RPMI7951 (cell line): ENCODE results near the gene ZNF814. TPM values are rescaled to one million over a fixed set of nuclear protein-coding genes. Genes with fewer than 3 reads are reported as not detected.
"Not testable (repeated sequence)": the region's sequence is repeated elsewhere in the genome, so short reads cannot be mapped to it uniquely, and the experiment has no call there.

Experiments used
- DNase-seq: peaks from one replicate; pipeline ENCODE4 v3.0.0-alpha.2; 2012; ENCODE audit warnings: low read depth
- total RNA-seq: library from RNA; depleted of rRNA; stranded (reverse); fragments of >200 nt; shearing (Covaris generic); gene quantifications from 2 replicates; pipeline ENCODE4 v1.2.3, GENCODE V29; 2014; rRNA removed

Gene ZNF814
- total RNA-seq, 1 experiment from 2014 or later = 0.60 TPM

- DNase-seq = no peak
These were observed 72.2 kb downstream of the ZNF814 start for GRCh38 chr19:57816652-57817051.

- DNase-seq = no peak
These were observed 73.4 kb downstream of the ZNF814 start for GRCh38 chr19:57815247-57816075.

GRCh38 chr19:57814505-57815246, 74.2 kb downstream of the ZNF814 start, which contains the start of gene ZNF552:
ZNF552 (minus strand) TSS chr19:57814913; CDS start chr19:57814743, 170 bp downstream.
- peak; percentile 91 for DNase-seq

GRCh38 chr19:57813919-57814504, 74.8 kb downstream of the ZNF814 start:
- peak; percentile 21 for DNase-seq

GRCh38 chr19:57812975-57813820, 75.6 kb downstream of the ZNF814 start:
- not testable (repeated sequence) for DNase-seq

- no peak for DNase-seq
These were observed 76.6 kb downstream of the ZNF814 start for GRCh38 chr19:57812226-57812625.

GRCh38 chr19:57810410-57811295, 78.2 kb downstream of the ZNF814 start:
- not testable (repeated sequence) for DNase-seq

GRCh38 chr19:57807541-57807940, 81.3 kb downstream of the ZNF814 start:
- DNase-seq = no peak

- DNase-seq = peak; percentile 82
These were observed 85.1 kb downstream of the ZNF814 start for GRCh38 chr19:57803594-57804325.

GRCh38 chr19:57803265-57803593, 85.6 kb downstream of the ZNF814 start:
- DNase-seq = no peak

GRCh38 chr19:57802269-57802668, 86.6 kb downstream of the ZNF814 start:
- no peak for DNase-seq

GRCh38 chr19:57800696-57801095, 88.1 kb downstream of the ZNF814 start:
- no peak for DNase-seq

Other genes with a start within 250 kb of the ZNF814 start
- gene ZSCAN4, start 220.1 kb downstream of the ZNF814 start, total RNA-seq = not detected in 2 replicates
- 8.2 and 12.1 TPM in 2 replicates for gene ZNF551, start 207.1 kb downstream of the ZNF814 start, total RNA-seq
- gene ZNF154, start 179.8 kb downstream of the ZNF814 start, total RNA-seq = not detected in 2 replicates
- gene ZNF671, start 161.4 kb downstream of the ZNF814 start, total RNA-seq = 6.4 and 8.0 TPM in 2 replicates
- gene ZNF776, start 142.2 kb downstream of the ZNF814 start, total RNA-seq = 10.1 and 21.9 TPM in 2 replicates
- 10.7 and 13.7 TPM in 2 replicates for gene ZNF586, start 119.4 kb downstream of the ZNF814 start, total RNA-seq
- gene ZNF552, start 74.1 kb downstream of the ZNF814 start, total RNA-seq = 2.6 and 4.9 TPM in 2 replicates
- 3.1 and 4.3 TPM in 2 replicates for gene ZNF587B, start 58.7 kb downstream of the ZNF814 start, total RNA-seq
- 10.6 and 11.4 TPM in 2 replicates for gene ZNF587, start 39.2 kb downstream of the ZNF814 start, total RNA-seq
- gene ZNF417, start 27.6 kb upstream of the ZNF814 start, total RNA-seq = 9.3 and 9.5 TPM in 2 replicates
- 2.1 and 3.1 TPM in 2 replicates for gene ZNF418, start 46.4 kb upstream of the ZNF814 start, total RNA-seq
- 2.7 and 4.6 TPM in 2 replicates for gene ZNF256, start 58.7 kb upstream of the ZNF814 start, total RNA-seq
- gene C19orf18, start 85.5 kb upstream of the ZNF814 start, total RNA-seq = not detected in 2 replicates
- 6.4 and 8.6 TPM in 2 replicates for gene ZNF606, start 113.8 kb upstream of the ZNF814 start, total RNA-seq
- not detected in 2 replicates for gene ZSCAN1, start 145.0 kb upstream of the ZNF814 start, total RNA-seq
- 0.72 and 0.88 TPM in 2 replicates for gene ZNF135, start 170.2 kb upstream of the ZNF814 start, total RNA-seq
- gene ZSCAN18, start 209.2 kb upstream of the ZNF814 start, total RNA-seq = 1.8 and 3.0 TPM in 2 replicates